Fibroblast of lung (primary cell): Measurements from ENCODE around the gene COQ3.

ENCODE experiments used
- EZH2 ChIP-seq: IDR thresholded peaks from 2 replicates; pipeline ENCODE4 v1.5.1; 2012; ENCODE audit warnings: low read length, control low read depth, mild to moderate bottlenecking; ENCODE audit errors: missing control alignments
- TF ChIP-seq, protein P1 (sequence below), 2 donors: IDR thresholded peaks in 1 of 2; conservative IDR thresholded peaks in 1 of 2; 1 replicate in 1 of 2; 2 replicates in 1 of 2; pipeline ENCODE4 v1.5.1; 2011 to 2012; ENCODE audit warnings: low read length in 2 of 2, control low read depth in 1 of 2, inconsistent platforms in 1 of 2, low read depth in 1 of 2, mild to moderate bottlenecking in 1 of 2

DNA sequence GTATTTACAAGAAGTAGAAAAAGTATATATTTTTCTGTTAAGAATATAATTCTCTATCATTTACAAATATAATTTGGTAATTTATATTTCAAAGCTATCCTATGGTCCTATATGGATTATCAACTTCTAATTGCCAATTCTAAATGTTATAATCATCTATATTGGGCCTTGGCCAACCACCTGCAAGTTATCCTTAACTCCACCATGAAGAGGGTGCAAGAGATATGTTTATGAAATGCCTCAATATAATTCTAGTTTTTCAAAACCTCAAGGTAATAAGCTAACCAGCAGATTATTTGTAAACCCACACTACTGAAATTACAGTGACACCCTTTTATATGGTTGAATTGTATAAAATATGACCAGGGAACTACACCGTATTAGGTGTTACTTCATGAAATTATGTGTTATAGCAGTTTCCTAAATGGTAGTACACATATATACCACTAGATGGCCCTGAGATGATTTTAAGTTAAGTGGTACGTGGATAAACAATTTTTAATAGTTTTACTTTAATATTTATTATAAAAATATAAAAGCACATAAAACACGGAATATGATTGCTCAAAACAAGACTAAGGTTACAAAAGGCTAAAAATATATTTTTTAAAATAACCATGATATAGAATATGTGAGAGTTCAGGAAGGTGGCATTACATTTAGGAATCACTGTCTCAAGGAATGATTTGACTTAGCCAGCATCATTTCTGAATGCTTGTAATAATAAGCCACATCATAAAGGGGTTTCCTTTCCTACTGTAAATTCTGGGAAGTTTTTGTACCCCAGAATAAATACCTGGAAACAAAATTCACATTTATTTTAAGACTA, 40.9 kb upstream of the COQ3 start:
- TF ChIP-seq, protein P1, sequence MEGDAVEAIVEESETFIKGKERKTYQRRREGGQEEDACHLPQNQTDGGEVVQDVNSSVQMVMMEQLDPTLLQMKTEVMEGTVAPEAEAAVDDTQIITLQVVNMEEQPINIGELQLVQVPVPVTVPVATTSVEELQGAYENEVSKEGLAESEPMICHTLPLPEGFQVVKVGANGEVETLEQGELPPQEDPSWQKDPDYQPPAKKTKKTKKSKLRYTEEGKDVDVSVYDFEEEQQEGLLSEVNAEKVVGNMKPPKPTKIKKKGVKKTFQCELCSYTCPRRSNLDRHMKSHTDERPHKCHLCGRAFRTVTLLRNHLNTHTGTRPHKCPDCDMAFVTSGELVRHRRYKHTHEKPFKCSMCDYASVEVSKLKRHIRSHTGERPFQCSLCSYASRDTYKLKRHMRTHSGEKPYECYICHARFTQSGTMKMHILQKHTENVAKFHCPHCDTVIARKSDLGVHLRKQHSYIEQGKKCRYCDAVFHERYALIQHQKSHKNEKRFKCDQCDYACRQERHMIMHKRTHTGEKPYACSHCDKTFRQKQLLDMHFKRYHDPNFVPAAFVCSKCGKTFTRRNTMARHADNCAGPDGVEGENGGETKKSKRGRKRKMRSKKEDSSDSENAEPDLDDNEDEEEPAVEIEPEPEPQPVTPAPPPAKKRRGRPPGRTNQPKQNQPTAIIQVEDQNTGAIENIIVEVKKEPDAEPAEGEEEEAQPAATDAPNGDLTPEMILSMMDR (conservative IDR thresholded peaks at IDR 0.05 in 1 of 2, IDR thresholded peaks at IDR 0.05 in 1 of 2; ENCODE audit: low read depth in 1 of 2, low read length in 2 of 2): peak in 1 of 2 donors; percentile 50
- no peak for TF ChIP-seq EZH2
